ENCODE measurements around the gene NRM.
A peak's percentile ranks its signal among the peaks of the same experiment; 100 is the strongest.
"Not testable (repeated sequence)": the region's sequence is repeated elsewhere in the genome, so short reads cannot be mapped to it uniquely, and the experiment has no call there.

NRM gene

GRCh38 chr6:30690403-30691207 lies at the start of gene NRM:
NRM (minus strand) TSS chr6:30690984; CDS start chr6:30690974, 10 bp downstream.
- peak; percentile 87 for DNase-seq

- DNase-seq: no peak
Measured at GRCh38 chr6:30740540-30740870, 49.7 kb upstream of the NRM start.

- DNase-seq: no peak
Measured at GRCh38 chr6:30738532-30738931, 47.7 kb upstream of the NRM start.

- DNase-seq: peak; percentile 50
Measured at GRCh38 chr6:30735668-30736314, 45.0 kb upstream of the NRM start.

GRCh38 chr6:30732237-30732943 lies 41.6 kb upstream of the NRM start:
- DNase-seq: no peak

- peak; percentile 92 for DNase-seq
Measured at GRCh38 chr6:30730601-30731435, 40.0 kb upstream of the NRM start.

- no peak for DNase-seq
Measured at GRCh38 chr6:30727920-30728553, 37.3 kb upstream of the NRM start.

GRCh38 chr6:30726506-30727413 lies 36.0 kb upstream of the NRM start:
- DNase-seq: peak; percentile 50

- peak; percentile 54 for DNase-seq
Measured at GRCh38 chr6:30725713-30726505, 35.1 kb upstream of the NRM start.

GRCh38 chr6:30724906-30725667 lies 34.3 kb upstream of the NRM start:
- DNase-seq: no peak

- peak; percentile 23 for DNase-seq
Measured at GRCh38 chr6:30723843-30724741, 33.3 kb upstream of the NRM start.

- DNase-seq: not testable (repeated sequence)
Measured at GRCh38 chr6:30723159-30723842, 32.5 kb upstream of the NRM start.

GRCh38 chr6:30722280-30723112 lies 31.7 kb upstream of the NRM start:
- DNase-seq: peak; percentile 86

- peak; percentile 49 for DNase-seq
Measured at GRCh38 chr6:30722025-30722279, 31.2 kb upstream of the NRM start.

- peak; percentile 97 for DNase-seq
Measured at GRCh38 chr6:30721198-30722024, 30.6 kb upstream of the NRM start.

- DNase-seq: peak; percentile 75
Measured at GRCh38 chr6:30720738-30721197, 30.0 kb upstream of the NRM start.
